RPMI8226 (cell line): ENCODE measurements around the gene RANBP3.

ENCODE experiments used
- DNase-seq: peaks from one replicate; pipeline ENCODE4 v3.0.0-alpha.2; 2015

The RANBP3 gene

DNA sequence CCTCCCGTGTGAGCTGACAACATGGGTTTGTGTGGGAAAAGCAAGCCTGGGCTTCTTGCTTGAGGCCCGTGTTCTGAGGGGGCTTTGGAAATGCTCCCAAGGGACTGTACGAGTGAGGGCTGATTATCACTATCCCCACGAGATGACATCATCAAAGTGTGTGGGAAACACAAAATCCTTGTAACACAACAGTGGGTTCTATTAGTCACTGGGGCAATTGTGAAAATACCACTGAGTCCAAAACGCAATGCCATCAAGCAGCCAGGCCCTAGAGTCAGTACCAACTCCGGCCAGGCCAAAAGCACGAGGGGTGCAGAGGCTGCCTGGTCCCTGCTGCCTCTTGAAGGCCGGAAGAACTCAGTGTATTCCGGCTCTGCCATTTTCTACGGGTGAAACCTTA lies 34.3 kb downstream of the RANBP3 start:
- no peak for DNase-seq

DNA sequence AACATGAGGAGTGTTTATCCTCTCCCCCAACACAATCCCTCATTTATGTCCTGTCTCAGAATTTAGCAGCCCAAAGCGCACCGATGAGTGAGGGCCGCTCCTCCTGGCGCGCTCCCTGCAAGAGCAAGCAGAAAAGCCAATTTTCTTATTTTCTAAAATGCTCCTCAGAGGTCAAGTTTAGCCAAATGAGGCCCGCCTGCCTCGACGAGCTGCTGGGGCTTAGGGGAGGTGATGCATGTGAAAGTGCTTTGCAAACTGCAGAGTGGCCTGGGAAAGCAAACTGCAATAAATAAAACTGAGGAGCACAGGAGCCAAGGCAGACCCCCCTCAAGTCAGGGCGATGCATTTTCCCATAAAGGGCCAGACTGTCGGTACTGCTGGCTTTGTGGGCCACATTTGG lies 34.9 kb downstream of the RANBP3 start:
- DNase-seq = no peak

GRCh38 chr19:5941673-5942072 lies 36.3 kb downstream of the RANBP3 start:
- DNase-seq = no peak

- no peak for DNase-seq
Observed at GRCh38 chr19:5940260-5941208, 37.4 kb downstream of the RANBP3 start.

- no peak for DNase-seq
Observed at GRCh38 chr19:5937550-5937949, 40.4 kb downstream of the RANBP3 start.

DNA sequence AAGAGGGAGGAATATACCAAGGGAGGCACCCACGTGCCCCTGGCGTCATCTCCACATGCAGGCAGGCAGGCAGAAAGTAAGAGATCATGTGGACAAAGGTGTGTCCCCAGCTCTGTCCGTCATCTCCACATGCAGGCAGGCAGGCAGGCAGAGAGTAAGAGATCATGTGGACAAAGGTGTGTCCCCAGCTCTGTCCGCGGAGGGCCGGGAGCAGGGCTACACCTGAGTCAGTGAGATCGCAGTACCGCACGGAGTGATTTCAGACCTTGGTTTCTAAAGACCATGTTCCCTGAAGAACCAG lies 41.7 kb downstream of the RANBP3 start:
- no peak for DNase-seq

DNA sequence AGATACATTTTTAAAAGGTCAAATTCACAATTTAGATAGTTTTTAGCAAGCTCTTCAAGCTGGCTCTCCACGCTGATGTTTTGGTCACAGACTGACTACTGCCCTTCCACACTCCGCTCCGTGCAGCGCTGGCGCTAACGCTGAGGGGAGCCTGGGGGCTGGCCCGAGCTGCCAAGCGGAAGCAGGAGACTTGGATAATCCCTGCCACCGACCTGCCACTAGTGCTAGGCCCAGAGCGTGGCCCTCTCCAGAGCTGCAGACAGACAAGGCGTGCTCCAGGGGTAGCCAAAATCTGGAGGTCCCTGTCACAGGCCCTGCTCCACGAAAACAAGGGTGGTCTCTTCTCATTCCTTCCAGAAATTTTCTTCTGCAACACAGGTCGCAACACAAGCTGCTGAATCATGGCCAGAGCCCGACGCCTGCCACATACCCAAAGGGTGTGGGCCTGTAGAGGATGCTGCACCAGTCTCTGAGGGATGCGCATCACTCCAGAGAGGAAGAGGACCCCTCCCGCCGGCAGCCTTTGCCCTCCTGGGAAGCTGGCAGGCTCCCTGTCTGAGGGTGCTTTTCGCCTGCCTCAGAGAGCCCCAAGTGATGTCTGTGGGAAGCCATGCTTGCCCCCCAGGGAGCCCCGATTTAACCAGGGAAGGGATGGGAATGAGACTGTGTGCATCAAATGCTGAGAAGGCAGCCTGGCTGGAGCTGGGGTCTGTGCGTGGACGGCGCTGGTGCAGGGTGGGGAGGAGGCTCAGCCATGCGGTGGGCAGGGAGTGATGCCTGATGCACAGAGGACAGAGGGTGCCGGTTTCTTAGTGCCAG lies 42.3 kb downstream of the RANBP3 start:
- DNase-seq = no peak

GRCh38 chr19:5934774-5935472 lies 43.0 kb downstream of the RANBP3 start:
- DNase-seq = no peak

- DNase-seq = no peak
Observed at GRCh38 chr19:5934069-5934401, 43.9 kb downstream of the RANBP3 start.

- no peak for DNase-seq
Observed at GRCh38 chr19:5933391-5934068, 44.4 kb downstream of the RANBP3 start.

- no peak for DNase-seq
Observed at GRCh38 chr19:5932609-5933262, 45.2 kb downstream of the RANBP3 start.

- no peak for DNase-seq
Observed at GRCh38 chr19:5932146-5932545, 45.8 kb downstream of the RANBP3 start.

DNA sequence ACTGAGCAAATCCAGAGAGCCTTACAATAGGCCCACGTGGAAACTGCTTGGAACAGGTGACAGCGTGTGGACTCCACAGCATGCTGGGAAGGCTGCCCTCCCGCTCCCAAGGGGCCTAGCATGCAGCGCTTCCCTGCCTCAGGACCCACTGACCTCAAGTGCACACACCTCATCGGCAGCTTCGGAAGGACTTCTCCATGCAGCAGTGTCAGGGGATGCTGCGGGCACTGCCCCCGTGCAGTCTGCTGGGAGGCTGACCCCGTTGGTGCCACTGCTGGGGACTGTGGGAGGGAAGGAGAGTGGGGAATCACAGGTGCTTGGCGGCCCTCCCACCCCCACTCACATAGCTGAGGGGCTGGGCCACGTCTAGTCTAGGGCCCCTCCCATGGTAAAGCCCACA lies 46.7 kb downstream of the RANBP3 start:
- DNase-seq = no peak

DNA sequence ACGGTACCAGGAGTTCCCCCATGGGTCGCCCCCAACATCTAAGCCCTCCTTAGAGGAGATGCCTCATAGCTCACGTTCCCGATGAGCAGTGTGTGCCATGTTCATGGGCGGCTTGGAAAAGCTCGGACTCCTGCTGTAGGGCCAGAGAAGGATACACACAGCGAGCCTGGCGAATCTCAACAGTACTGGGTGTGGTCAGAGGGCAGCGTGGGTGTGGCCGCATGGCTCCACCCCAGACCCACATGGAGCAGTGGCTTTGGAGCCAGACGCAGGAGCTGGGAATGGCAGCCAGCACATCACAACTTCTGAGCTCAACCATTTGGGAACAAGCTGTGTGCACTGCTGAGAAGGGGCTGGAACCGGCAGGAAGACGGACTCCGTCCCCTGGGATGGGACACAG lies 48.3 kb downstream of the RANBP3 start:
- no peak for DNase-seq

- no peak for DNase-seq
Observed at GRCh38 chr19:5929179-5929578, 48.8 kb downstream of the RANBP3 start.

GRCh38 chr19:5927441-5927821 lies 50.5 kb downstream of the RANBP3 start:
- DNase-seq = no peak

DNA sequence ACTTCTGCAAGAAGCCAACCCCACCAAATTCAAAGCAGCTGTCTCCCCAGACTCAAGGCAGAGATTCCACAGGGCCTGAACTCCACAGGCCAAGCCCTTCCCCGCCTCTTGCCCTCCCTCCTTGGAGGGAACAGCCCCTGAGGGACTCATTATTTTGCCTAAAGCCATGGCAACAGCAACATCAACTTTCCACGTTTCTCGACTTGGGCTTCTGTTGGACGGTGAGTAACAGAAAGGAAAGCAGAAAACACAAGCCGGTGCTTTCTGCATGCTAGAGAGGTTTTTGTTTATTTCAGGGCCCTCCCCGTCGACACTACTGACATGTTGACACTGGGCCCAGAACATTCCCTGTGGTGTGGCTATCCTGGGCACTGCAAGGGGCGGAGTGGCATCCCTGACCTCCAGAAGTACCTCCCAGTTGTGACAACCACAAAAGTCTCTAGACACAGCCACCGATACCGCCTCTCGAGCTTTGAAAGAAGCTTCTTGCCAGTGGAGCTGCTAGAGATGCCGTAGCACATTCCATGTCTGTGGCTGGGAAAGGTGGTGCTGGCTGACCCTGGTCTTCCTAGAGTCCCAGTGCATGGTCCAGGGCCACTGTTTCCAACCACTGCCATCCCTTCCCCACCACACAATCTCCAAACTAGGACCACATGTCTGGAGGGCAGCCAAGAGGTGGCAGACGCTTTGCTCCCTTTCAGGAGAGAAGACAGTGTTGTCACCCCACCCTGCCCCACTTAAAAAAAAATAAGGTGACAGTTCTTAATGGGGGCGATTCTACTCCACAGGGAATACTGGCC lies 51.1 kb downstream of the RANBP3 start:
- no peak for DNase-seq

- DNase-seq = no peak
Observed at GRCh38 chr19:5925830-5926427, 52.0 kb downstream of the RANBP3 start.

GRCh38 chr19:5923356-5923755 lies 54.6 kb downstream of the RANBP3 start:
- DNase-seq = no peak

DNA sequence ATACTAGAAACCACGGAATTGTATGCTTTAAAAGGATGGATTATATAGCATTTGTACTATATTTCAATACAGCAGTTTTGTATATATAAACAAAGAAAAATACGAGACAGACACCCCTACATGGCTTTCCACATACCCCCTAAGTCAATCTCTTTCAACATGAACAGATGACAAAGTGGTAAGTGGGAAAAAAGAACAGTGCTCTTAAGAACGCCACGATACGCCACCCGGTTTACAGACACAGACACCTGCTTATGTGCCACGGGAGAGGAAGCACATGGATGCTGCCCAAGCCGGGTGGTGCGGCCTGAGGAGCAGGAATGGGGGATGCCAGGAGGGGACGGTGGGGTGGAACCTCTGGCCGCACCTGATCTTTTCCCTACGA lies 55.8 kb downstream of the RANBP3 start:
- DNase-seq = no peak

GRCh38 chr19:5921516-5922160 lies 56.3 kb downstream of the RANBP3 start:
- DNase-seq = no peak
